ENCODE data around the gene ADAMTS14.
A peak's percentile ranks its signal among the peaks of the same experiment; 100 is the strongest.
"Not testable (repeated sequence)": the region's sequence is repeated elsewhere in the genome, so short reads cannot be mapped to it uniquely, and the experiment has no call there.

Gene ADAMTS14

GRCh38 chr10:70644959-70645358 is 27.3 kb upstream of the ADAMTS14 start:
- H2AFZ ChIP-seq (ENCODE audit: low read length, unreplicated experiment); H3K79me2 ChIP-seq (ENCODE audit: control insufficient read depth, insufficient read depth, low read length, unreplicated experiment); H3K27ac ChIP-seq (ENCODE audit: low read depth, low read length); H3K36me3 ChIP-seq (ENCODE audit: insufficient read depth, low read length); H3K4me3 ChIP-seq (ENCODE audit: low read depth, low read length); H3K27me3 ChIP-seq (ENCODE audit: insufficient read depth, low read length); H3K4me1 ChIP-seq (ENCODE audit: control insufficient read depth, insufficient read depth, low read length, unreplicated experiment): not testable (repeated sequence)

- Histone ChIP-seq H3K36me3 (ENCODE audit: insufficient read depth, low read length) (no peaks in the 10 kb centered on the region), H2AFZ (ENCODE audit: low read length, unreplicated experiment) (no peak overlapping the region), H3K4me1 (ENCODE audit: control insufficient read depth, insufficient read depth, low read length, unreplicated experiment) (peaks cover 10% of the 10 kb centered on the region), H3K79me2 (ENCODE audit: control insufficient read depth, insufficient read depth, low read length, unreplicated experiment) (no peaks in the 10 kb centered on the region), H3K27me3 (ENCODE audit: insufficient read depth, low read length) (peaks cover 3% of the 10 kb centered on the region; the same call in 1 of the 2 replicates), H3K4me3 (ENCODE audit: low read depth, low read length) (no peak overlapping the region), H3K27ac (ENCODE audit: low read depth, low read length) (no peak overlapping the region)
Observed at GRCh38 chr10:70647086-70647485, 25.2 kb upstream of the ADAMTS14 start.

GRCh38 chr10:70648427-70648826 is 23.9 kb upstream of the ADAMTS14 start:
- Histone ChIP-seq H3K4me1 (ENCODE audit: control insufficient read depth, insufficient read depth, low read length, unreplicated experiment) (peaks cover 17% of the 10 kb centered on the region), H3K27ac (ENCODE audit: low read depth, low read length) (no peak overlapping the region), H3K4me3 (ENCODE audit: low read depth, low read length) (no peak overlapping the region), H3K27me3 (ENCODE audit: insufficient read depth, low read length) (peaks cover 3% of the 10 kb centered on the region; the same call in 1 of the 2 replicates), H3K36me3 (ENCODE audit: insufficient read depth, low read length) (no peaks in the 10 kb centered on the region), H3K79me2 (ENCODE audit: control insufficient read depth, insufficient read depth, low read length, unreplicated experiment) (no peaks in the 10 kb centered on the region), H2AFZ (ENCODE audit: low read length, unreplicated experiment) (no peak overlapping the region)

- Histone ChIP-seq H3K4me3 (ENCODE audit: low read depth, low read length) (no peak overlapping the region), H3K79me2 (ENCODE audit: control insufficient read depth, insufficient read depth, low read length, unreplicated experiment) (no peaks in the 10 kb centered on the region), H3K4me1 (ENCODE audit: control insufficient read depth, insufficient read depth, low read length, unreplicated experiment) (peaks cover 21% of the 10 kb centered on the region), H3K36me3 (ENCODE audit: insufficient read depth, low read length) (no peaks in the 10 kb centered on the region), H3K27me3 (ENCODE audit: insufficient read depth, low read length) (peaks cover 3% of the 10 kb centered on the region; the same call in 1 of the 2 replicates), H2AFZ (ENCODE audit: low read length, unreplicated experiment) (no peak overlapping the region), H3K27ac (ENCODE audit: low read depth, low read length) (no peak overlapping the region)
Observed at GRCh38 chr10:70649526-70649925, 22.8 kb upstream of the ADAMTS14 start.

- Histone ChIP-seq H3K4me1 (ENCODE audit: control insufficient read depth, insufficient read depth, low read length, unreplicated experiment) (peaks cover 21% of the 10 kb centered on the region), H3K79me2 (ENCODE audit: control insufficient read depth, insufficient read depth, low read length, unreplicated experiment) (no peaks in the 10 kb centered on the region), H2AFZ (ENCODE audit: low read length, unreplicated experiment) (no peak overlapping the region), H3K36me3 (ENCODE audit: insufficient read depth, low read length) (no peaks in the 10 kb centered on the region), H3K27ac (ENCODE audit: low read depth, low read length) (no peak overlapping the region), H3K4me3 (ENCODE audit: low read depth, low read length) (no peak overlapping the region), H3K27me3 (ENCODE audit: insufficient read depth, low read length) (peaks cover 3% of the 10 kb centered on the region; the same call in 1 of the 2 replicates)
Observed at GRCh38 chr10:70650104-70650503, 22.2 kb upstream of the ADAMTS14 start.

GRCh38 chr10:70650718-70651117 is 21.6 kb upstream of the ADAMTS14 start:
- Histone ChIP-seq H3K27me3 (ENCODE audit: insufficient read depth, low read length) (no peaks in the 10 kb centered on the region), H3K4me1 (ENCODE audit: control insufficient read depth, insufficient read depth, low read length, unreplicated experiment) (peaks cover 25% of the 10 kb centered on the region), H3K27ac (ENCODE audit: low read depth, low read length) (no peak overlapping the region), H2AFZ (ENCODE audit: low read length, unreplicated experiment) (no peak overlapping the region), H3K36me3 (ENCODE audit: insufficient read depth, low read length) (no peaks in the 10 kb centered on the region), H3K79me2 (ENCODE audit: control insufficient read depth, insufficient read depth, low read length, unreplicated experiment) (no peaks in the 10 kb centered on the region), H3K4me3 (ENCODE audit: low read depth, low read length) (no peak overlapping the region)

- H3K27ac ChIP-seq (ENCODE audit: low read depth, low read length) = no peak overlapping the region
- H3K79me2 ChIP-seq (ENCODE audit: control insufficient read depth, insufficient read depth, low read length, unreplicated experiment) = no peaks in the 10 kb centered on the region
Observed at GRCh38 chr10:70651661-70652060, 20.6 kb upstream of the ADAMTS14 start.

GRCh38 chr10:70652761-70653657 is 19.3 kb upstream of the ADAMTS14 start:
- H3K27ac ChIP-seq (ENCODE audit: low read depth, low read length) = peak overlapping the region; percentile 82
- H3K27me3 ChIP-seq (ENCODE audit: insufficient read depth, low read length) = no peaks in the 10 kb centered on the region
- no peak overlapping the region for H3K4me3 ChIP-seq (ENCODE audit: low read depth, low read length)
- peaks cover 43% of the 10 kb centered on the region for H3K4me1 ChIP-seq (ENCODE audit: control insufficient read depth, insufficient read depth, low read length, unreplicated experiment)
- H2AFZ ChIP-seq (ENCODE audit: low read length, unreplicated experiment) = no peak overlapping the region
- H3K36me3 ChIP-seq (ENCODE audit: insufficient read depth, low read length) = no peaks in the 10 kb centered on the region
- no peaks in the 10 kb centered on the region for H3K79me2 ChIP-seq (ENCODE audit: control insufficient read depth, insufficient read depth, low read length, unreplicated experiment)

More at GRCh38 chr10:70651661-70652060, 20.6 kb upstream of the ADAMTS14 start:
- no peak overlapping the region for H3K4me3 ChIP-seq (ENCODE audit: low read depth, low read length)
- peaks cover 33% of the 10 kb centered on the region for H3K4me1 ChIP-seq (ENCODE audit: control insufficient read depth, insufficient read depth, low read length, unreplicated experiment)
- H3K36me3 ChIP-seq (ENCODE audit: insufficient read depth, low read length) = no peaks in the 10 kb centered on the region
- H2AFZ ChIP-seq (ENCODE audit: low read length, unreplicated experiment) = no peak overlapping the region
- no peaks in the 10 kb centered on the region for H3K27me3 ChIP-seq (ENCODE audit: insufficient read depth, low read length)

- Histone ChIP-seq H3K4me3 (ENCODE audit: low read depth, low read length) (no peak overlapping the region), H3K4me1 (ENCODE audit: control insufficient read depth, insufficient read depth, low read length, unreplicated experiment) (peaks cover 33% of the 10 kb centered on the region), H3K27ac (ENCODE audit: low read depth, low read length) (peak overlapping the region; percentile 92; the same call in 1 of the 2 replicates), H3K36me3 (ENCODE audit: insufficient read depth, low read length) (no peaks in the 10 kb centered on the region), H2AFZ (ENCODE audit: low read length, unreplicated experiment) (no peak overlapping the region), H3K27me3 (ENCODE audit: insufficient read depth, low read length) (no peaks in the 10 kb centered on the region), H3K79me2 (ENCODE audit: control insufficient read depth, insufficient read depth, low read length, unreplicated experiment) (no peaks in the 10 kb centered on the region)
Observed at GRCh38 chr10:70655316-70655715, 17.0 kb upstream of the ADAMTS14 start.

- Histone ChIP-seq H3K36me3 (ENCODE audit: insufficient read depth, low read length) (no peaks in the 10 kb centered on the region), H3K4me1 (ENCODE audit: control insufficient read depth, insufficient read depth, low read length, unreplicated experiment) (peaks cover 33% of the 10 kb centered on the region), H3K27ac (ENCODE audit: low read depth, low read length) (peak overlapping the region; percentile 92), H3K4me3 (ENCODE audit: low read depth, low read length) (peak overlapping the region; percentile 22; the same call in 1 of the 2 replicates), H3K79me2 (ENCODE audit: control insufficient read depth, insufficient read depth, low read length, unreplicated experiment) (no peaks in the 10 kb centered on the region), H3K27me3 (ENCODE audit: insufficient read depth, low read length) (no peaks in the 10 kb centered on the region), H2AFZ (ENCODE audit: low read length, unreplicated experiment) (no peak overlapping the region)
Observed at GRCh38 chr10:70656489-70656888, 15.8 kb upstream of the ADAMTS14 start.

- Histone ChIP-seq H3K4me1 (ENCODE audit: control insufficient read depth, insufficient read depth, low read length, unreplicated experiment) (peaks cover 33% of the 10 kb centered on the region), H3K27ac (ENCODE audit: low read depth, low read length) (peak overlapping the region; percentile 92), H3K79me2 (ENCODE audit: control insufficient read depth, insufficient read depth, low read length, unreplicated experiment) (no peaks in the 10 kb centered on the region), H3K27me3 (ENCODE audit: insufficient read depth, low read length) (no peaks in the 10 kb centered on the region), H3K36me3 (ENCODE audit: insufficient read depth, low read length) (no peaks in the 10 kb centered on the region), H2AFZ (ENCODE audit: low read length, unreplicated experiment) (no peak overlapping the region), H3K4me3 (ENCODE audit: low read depth, low read length) (peak overlapping the region; percentile 22; the same call in 1 of the 2 replicates)
Observed at GRCh38 chr10:70657041-70657440, 15.3 kb upstream of the ADAMTS14 start.

Measured in ACC112 (cell line).